ENCODE results near the gene LRP8.

DNA sequence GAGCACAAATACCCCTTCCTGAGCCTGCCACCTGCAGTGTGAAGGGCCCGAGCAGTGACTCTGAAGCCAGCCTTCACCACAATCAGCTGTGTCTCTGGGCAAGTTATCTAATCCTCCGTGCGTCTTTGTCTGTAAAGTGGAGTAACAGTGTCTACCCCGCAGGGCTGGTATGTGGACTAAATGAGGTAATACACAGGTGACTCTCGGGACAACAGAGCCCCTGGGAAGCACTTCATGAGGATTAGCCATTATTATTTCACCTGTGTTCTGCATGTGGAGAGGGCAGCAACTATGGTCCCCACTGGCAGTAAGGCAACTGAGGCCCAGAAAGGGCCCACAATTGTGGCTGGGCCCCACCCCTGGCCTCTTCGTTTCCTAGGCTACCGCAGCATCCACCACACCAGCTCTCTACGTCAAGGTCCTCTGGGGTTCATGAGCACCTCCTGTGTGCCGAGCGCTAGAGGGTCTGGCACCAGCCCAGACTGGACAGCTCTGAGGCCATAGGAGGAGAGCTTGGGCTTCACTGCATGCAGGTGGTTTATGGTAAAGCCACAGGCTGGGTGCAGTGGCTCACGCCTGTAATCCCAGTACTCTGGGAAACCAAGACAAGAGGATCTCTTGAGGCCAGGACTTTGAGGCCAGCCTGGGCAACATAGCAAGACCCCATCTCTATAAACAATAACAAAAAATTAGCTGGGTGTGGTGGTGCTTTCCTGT, 41.3 kb upstream of the LRP8 start:
- TF ChIP-seq, protein P1, sequence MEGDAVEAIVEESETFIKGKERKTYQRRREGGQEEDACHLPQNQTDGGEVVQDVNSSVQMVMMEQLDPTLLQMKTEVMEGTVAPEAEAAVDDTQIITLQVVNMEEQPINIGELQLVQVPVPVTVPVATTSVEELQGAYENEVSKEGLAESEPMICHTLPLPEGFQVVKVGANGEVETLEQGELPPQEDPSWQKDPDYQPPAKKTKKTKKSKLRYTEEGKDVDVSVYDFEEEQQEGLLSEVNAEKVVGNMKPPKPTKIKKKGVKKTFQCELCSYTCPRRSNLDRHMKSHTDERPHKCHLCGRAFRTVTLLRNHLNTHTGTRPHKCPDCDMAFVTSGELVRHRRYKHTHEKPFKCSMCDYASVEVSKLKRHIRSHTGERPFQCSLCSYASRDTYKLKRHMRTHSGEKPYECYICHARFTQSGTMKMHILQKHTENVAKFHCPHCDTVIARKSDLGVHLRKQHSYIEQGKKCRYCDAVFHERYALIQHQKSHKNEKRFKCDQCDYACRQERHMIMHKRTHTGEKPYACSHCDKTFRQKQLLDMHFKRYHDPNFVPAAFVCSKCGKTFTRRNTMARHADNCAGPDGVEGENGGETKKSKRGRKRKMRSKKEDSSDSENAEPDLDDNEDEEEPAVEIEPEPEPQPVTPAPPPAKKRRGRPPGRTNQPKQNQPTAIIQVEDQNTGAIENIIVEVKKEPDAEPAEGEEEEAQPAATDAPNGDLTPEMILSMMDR (IDR thresholded peaks at IDR 0.05) = no peak
- TF ChIP-seq POLR2A (IDR thresholded peaks at IDR 0.05) = no peak
- TF ChIP-seq POLR2AphosphoS5 (IDR thresholded peaks at IDR 0.05; ENCODE audit: insufficient read depth in 1 of 2, low read depth in 1 of 2) = no peak
